Stimulated activated CD4-positive, alpha-beta T cell treated with anti-CD3 and anti-CD28 coated beads, Interleukin-12 subunit alpha, Interleukin-12 subunit beta, amount 100 ng/mL, for 48 hours (primary cell): ENCODE data around the gene LRP10.
A peak's percentile ranks its signal among the peaks of the same experiment; 100 is the strongest.
"Not testable (repeated sequence)": the region's sequence is repeated elsewhere in the genome, so short reads cannot be mapped to it uniquely, and the experiment has no call there.

Experiments used
- DNase-seq, 3 donors: peaks; one replicate each; pipeline ENCODE4 v3.0.0-alpha.2; 2020; ENCODE audit warnings: low read depth in 2 of 3, low spot score in 1 of 3

LRP10 gene

GRCh38 chr14:22860377-22860776 is 11.2 kb upstream of the LRP10 start:
- not testable (repeated sequence) for DNase-seq

GRCh38 chr14:22861651-22862050 is 9.9 kb upstream of the LRP10 start:
- no peak for DNase-seq

GRCh38 chr14:22864979-22865378 is 6.6 kb upstream of the LRP10 start:
- DNase-seq: no peak

GRCh38 chr14:22865424-22866405 is 5.8 kb upstream of the LRP10 start:
- no peak for DNase-seq

- no peak for DNase-seq
These were observed 4.7 kb upstream of the LRP10 start for GRCh38 chr14:22866874-22867273.

- no peak for DNase-seq
These were observed 723 bp upstream of the LRP10 start for GRCh38 chr14:22870811-22871223.

GRCh38 chr14:22872033-22872832 is 693 bp downstream of the LRP10 start:
- peak in 2 of 3 donors; percentile 62 to 83 for DNase-seq

GRCh38 chr14:22872833-22873520 is 1.4 kb downstream of the LRP10 start:
- no peak for DNase-seq

GRCh38 chr14:22875003-22875747 is 3.6 kb downstream of the LRP10 start:
- DNase-seq: no peak

- DNase-seq: no peak
These were observed 4.3 kb downstream of the LRP10 start for GRCh38 chr14:22875748-22876319.

- DNase-seq: no peak
These were observed 5.5 kb downstream of the LRP10 start for GRCh38 chr14:22877000-22877501.

GRCh38 chr14:22878271-22879246 is 7.0 kb downstream of the LRP10 start:
- no peak for DNase-seq

GRCh38 chr14:22882064-22882463 is 10.5 kb downstream of the LRP10 start:
- DNase-seq: no peak

- DNase-seq: no peak
These were observed 11.1 kb downstream of the LRP10 start for GRCh38 chr14:22882529-22883172.

- DNase-seq: no peak
These were observed 11.8 kb downstream of the LRP10 start, which contains the start of gene REM2 for GRCh38 chr14:22883173-22883976. Gene REM2, plus strand, starts transcription at chr14:22883222. Its CDS starts 66 bp downstream, at chr14:22883288.

- DNase-seq: no peak
These were observed 12.7 kb downstream of the LRP10 start for GRCh38 chr14:22884076-22884737.
